ENCODE results near the gene LDLRAD1. TPM values are rescaled to one million over a fixed set of nuclear protein-coding genes. Genes with fewer than 3 reads are reported as not detected.

The LDLRAD1 gene
- total RNA-seq, 1 donor from 2014 or later: not detected

GRCh38 chr1:53987880-53988279 lies 30.1 kb downstream of the LDLRAD1 start:
- Histone ChIP-seq H3K27me3 (ENCODE audit: control insufficient read depth, insufficient read depth, low read length) (no peaks in the 10 kb centered on the region), H3K4me3 (ENCODE audit: low read depth, low read length) (no peak overlapping the region), H3K36me3 (ENCODE audit: control insufficient read depth, insufficient read depth, low read length) (no peaks in the 10 kb centered on the region)
- no peak for TF ChIP-seq CTCF (IDR thresholded peaks at IDR 0.05; ENCODE audit: insufficient read depth, low read length, poor library complexity, severe bottlenecking)
- no peak for DNase-seq (ENCODE audit: low read depth)

DNA sequence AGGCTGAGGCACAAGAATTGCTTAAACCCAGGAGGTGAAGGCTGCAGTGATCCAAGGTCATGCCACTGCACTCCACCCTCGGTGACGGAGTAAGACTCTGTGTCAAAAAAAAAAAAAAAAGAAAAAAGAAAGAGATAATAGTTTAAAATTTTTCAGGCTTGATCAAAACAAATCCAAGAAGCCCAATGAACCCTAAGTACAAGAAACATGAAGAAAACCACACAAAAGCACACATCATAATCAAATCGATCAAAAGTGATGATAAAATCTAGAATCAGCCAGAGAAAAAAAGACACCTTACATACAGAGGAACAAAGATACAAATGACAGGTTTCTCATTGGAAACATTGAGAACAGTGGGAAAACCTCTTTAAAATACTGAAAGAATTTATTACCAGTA lies 31.5 kb downstream of the LDLRAD1 start:
- no peaks in the 10 kb centered on the region for H3K36me3 ChIP-seq (ENCODE audit: control insufficient read depth, insufficient read depth, low read length)
- DNase-seq (ENCODE audit: low read depth): no peak

GRCh38 chr1:53984726-53985125 lies 33.3 kb downstream of the LDLRAD1 start:
- DNase-seq (ENCODE audit: low read depth): no peak
- no peaks in the 10 kb centered on the region for H3K27me3 ChIP-seq (ENCODE audit: control insufficient read depth, insufficient read depth, low read length)
- no peak for TF ChIP-seq CTCF (IDR thresholded peaks at IDR 0.05; ENCODE audit: insufficient read depth, low read length, poor library complexity, severe bottlenecking)
- H3K36me3 ChIP-seq (ENCODE audit: control insufficient read depth, insufficient read depth, low read length): no peaks in the 10 kb centered on the region
- no peak overlapping the region for H3K4me3 ChIP-seq (ENCODE audit: low read depth, low read length)

More for the DNA sequence above, 31.5 kb downstream of the LDLRAD1 start:
- Histone ChIP-seq H3K4me3 (ENCODE audit: low read depth, low read length) (no peak overlapping the region), H3K27me3 (ENCODE audit: control insufficient read depth, insufficient read depth, low read length) (no peaks in the 10 kb centered on the region)
- TF ChIP-seq CTCF (IDR thresholded peaks at IDR 0.05; ENCODE audit: insufficient read depth, low read length, poor library complexity, severe bottlenecking): no peak

DNA sequence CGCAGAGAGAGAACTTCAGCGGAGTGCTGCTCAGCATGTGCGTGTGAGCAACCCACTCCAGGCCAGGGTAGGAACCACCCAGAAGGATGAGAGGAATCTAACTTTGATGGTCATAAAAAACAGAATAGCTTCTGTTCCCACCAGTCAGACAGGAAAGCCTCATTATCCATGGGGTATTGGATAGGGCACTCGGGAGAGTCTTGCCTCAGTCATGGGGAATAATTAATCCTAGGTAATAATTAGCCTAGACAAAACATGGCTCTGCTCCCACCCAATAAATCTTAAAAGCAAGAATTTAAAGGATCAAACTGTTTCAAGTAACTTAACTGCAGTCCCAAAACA lies 35.3 kb downstream of the LDLRAD1 start:
- peak; percentile 45 for DNase-seq (ENCODE audit: low read depth)
- no peaks in the 10 kb centered on the region for H3K36me3 ChIP-seq (ENCODE audit: control insufficient read depth, insufficient read depth, low read length)
- H3K4me3 ChIP-seq (ENCODE audit: low read depth, low read length): peak overlapping the region; percentile 2
- TF ChIP-seq CTCF (IDR thresholded peaks at IDR 0.05; ENCODE audit: insufficient read depth, low read length, poor library complexity, severe bottlenecking): no peak
- no peaks in the 10 kb centered on the region for H3K27me3 ChIP-seq (ENCODE audit: control insufficient read depth, insufficient read depth, low read length)

DNA sequence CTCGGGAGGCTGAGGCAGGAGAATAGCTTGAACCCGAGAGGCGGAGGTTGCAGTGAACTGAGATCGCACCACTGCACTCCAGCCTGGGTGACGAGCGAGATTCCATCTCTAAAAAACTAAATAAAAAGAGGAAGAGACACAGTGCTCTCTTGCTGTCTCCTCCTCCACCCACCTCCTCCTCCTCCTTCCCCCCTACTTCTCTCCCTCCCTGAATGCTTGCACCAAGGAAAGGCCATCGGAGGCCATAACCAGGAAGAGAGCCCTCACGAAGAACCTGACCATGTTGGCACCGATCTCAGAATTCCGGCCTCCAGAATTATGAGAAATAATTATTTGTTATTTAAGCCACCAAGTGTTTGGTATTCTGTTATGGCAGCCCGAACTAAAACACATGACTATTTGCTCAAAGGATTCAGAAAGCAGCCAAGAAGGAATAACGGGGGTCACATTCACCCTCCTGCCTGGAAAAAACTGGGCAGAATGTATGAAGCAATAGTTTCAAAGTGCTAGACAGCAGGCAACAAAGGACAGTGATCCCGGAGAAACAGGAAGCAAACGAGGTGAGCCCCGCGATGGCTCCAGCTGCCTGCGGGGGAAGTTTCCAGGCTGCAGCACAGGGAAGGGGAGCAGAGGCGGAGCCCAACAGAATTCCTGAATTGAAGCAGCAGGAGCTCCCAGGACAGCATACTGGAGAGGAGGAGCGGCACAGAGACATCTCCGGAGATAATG lies 35.8 kb downstream of the LDLRAD1 start:
- Histone ChIP-seq H3K4me3 (ENCODE audit: low read depth, low read length) (peak overlapping the region; percentile 2), H3K27me3 (ENCODE audit: control insufficient read depth, insufficient read depth, low read length) (no peaks in the 10 kb centered on the region), H3K36me3 (ENCODE audit: control insufficient read depth, insufficient read depth, low read length) (no peaks in the 10 kb centered on the region)
- TF ChIP-seq CTCF (IDR thresholded peaks at IDR 0.05; ENCODE audit: insufficient read depth, low read length, poor library complexity, severe bottlenecking): no peak
- no peak for DNase-seq (ENCODE audit: low read depth)

DNA sequence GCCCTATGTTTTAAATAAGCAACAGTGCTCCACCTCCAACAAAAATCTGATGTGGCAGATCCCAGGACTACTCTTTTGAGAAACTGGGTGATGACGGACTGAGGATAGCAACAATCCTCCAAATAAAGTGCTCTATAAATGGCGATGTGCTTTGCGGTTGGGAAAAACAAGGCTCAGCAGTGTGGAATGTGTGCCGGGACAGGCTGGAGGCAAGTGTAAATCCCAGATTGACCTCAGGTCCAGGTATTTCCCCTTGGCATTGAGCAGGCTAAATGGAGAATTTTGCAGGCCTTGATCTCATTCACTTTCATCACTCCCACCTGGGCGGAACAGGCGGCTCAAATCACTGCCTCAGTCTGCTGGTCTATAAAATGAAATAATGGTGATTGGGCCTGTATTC lies 36.8 kb downstream of the LDLRAD1 start:
- Histone ChIP-seq H3K27me3 (ENCODE audit: control insufficient read depth, insufficient read depth, low read length) (no peaks in the 10 kb centered on the region), H3K36me3 (ENCODE audit: control insufficient read depth, insufficient read depth, low read length) (no peaks in the 10 kb centered on the region), H3K4me3 (ENCODE audit: low read depth, low read length) (no peak overlapping the region)
- TF ChIP-seq CTCF (IDR thresholded peaks at IDR 0.05; ENCODE audit: insufficient read depth, low read length, poor library complexity, severe bottlenecking): no peak
- no peak for DNase-seq (ENCODE audit: low read depth)
